CD4-positive, alpha-beta memory T cell (primary cell): Measurements from ENCODE around the gene RPP25L. TPM values are rescaled to one million over a fixed set of nuclear protein-coding genes. Genes with fewer than 3 reads are reported as not detected.

Experiments used
- CTCF ChIA-PET: fragments of 350-600 bp; sonication (Branson Sonifier 250); formaldehyde crosslinking; loops from one replicate; lab custom pipeline; 2021; ENCODE audit warnings: inconsistent platforms; ENCODE audit not compliant: partially characterized antibody; lab: Charles Lee
- POLR2A ChIA-PET: fragments of 350-600 bp; sonication (Branson Sonifier 250); formaldehyde crosslinking; loops from one replicate; lab custom pipeline; 2021; ENCODE audit not compliant: partially characterized antibody; lab: Charles Lee
- DNase-seq, 5 donors: peaks; one replicate each; pipeline versions ENCODE4 v3.0.0 to v3.0.0-alpha.2; 2020 to 2022; ENCODE audit warnings: mixed read lengths in 1 of 5
- H3K27ac ChIP-seq: one replicate; pipeline ENCODE4 v1.7.0; 2013; ENCODE audit warnings: low read depth, low read length
- H3K27me3 ChIP-seq: 2 replicates; pipeline ENCODE4 v1.7.0; 2013; ENCODE audit warnings: mild to moderate bottlenecking, low read length, moderate library complexity; ENCODE audit not compliant: insufficient read depth
- H3K36me3 ChIP-seq: 2 replicates; pipeline ENCODE4 v1.7.0; 2013; ENCODE audit warnings: mild to moderate bottlenecking, low read length, moderate library complexity; ENCODE audit not compliant: insufficient read depth
- H3K4me1 ChIP-seq: 2 replicates; pipeline ENCODE4 v1.7.0; 2013; ENCODE audit warnings: mild to moderate bottlenecking, low read length, moderate library complexity; ENCODE audit not compliant: insufficient read depth
- H3K4me3 ChIP-seq, 2 donors: one replicate each; pipeline ENCODE4 v1.7.0; 2013; ENCODE audit warnings: low read length in 2 of 2, mild to moderate bottlenecking in 1 of 2
- H3K9me3 ChIP-seq, 2 donors: one replicate each; pipeline ENCODE4 v1.7.0; 2013; ENCODE audit warnings: low read length in 2 of 2, control low read depth in 1 of 2; ENCODE audit not compliant: control insufficient read depth in 1 of 2
- H3K27ac Mint-ChIP-seq, 7 donors: one replicate each; pipeline ENCODE4 v1.8.0; 2020 to 2021; ENCODE audit warnings: mixed read lengths in 7 of 7, mild to moderate bottlenecking in 6 of 7, inconsistent platforms in 3 of 7, moderate library complexity in 3 of 7
- H3K27me3 Mint-ChIP-seq, 2 donors: one replicate each; pipeline ENCODE4 v1.8.0; 2020 to 2021; ENCODE audit warnings: mixed read lengths in 2 of 2
- H3K36me3 Mint-ChIP-seq, 2 donors: one replicate each; pipeline ENCODE4 v1.8.0; 2020 to 2021; ENCODE audit warnings: mixed read lengths in 2 of 2, inconsistent platforms in 1 of 2, mild to moderate bottlenecking in 1 of 2
- H3K4me1 Mint-ChIP-seq, 4 donors: one replicate each; pipeline ENCODE4 v1.8.0; 2020 to 2021; ENCODE audit warnings: mixed read lengths in 4 of 4, mild to moderate bottlenecking in 1 of 4
- H3K4me3 Mint-ChIP-seq, 8 donors: one replicate each; pipeline ENCODE4 v1.8.0; 2020 to 2021; ENCODE audit warnings: mixed read lengths in 8 of 8, mild to moderate bottlenecking in 7 of 8, moderate library complexity in 6 of 8, inconsistent platforms in 3 of 8
- H3K9me3 Mint-ChIP-seq, 8 donors: one replicate each; pipeline ENCODE4 v1.8.0; 2020 to 2021; ENCODE audit warnings: mixed read lengths in 8 of 8, mild to moderate bottlenecking in 5 of 8, inconsistent platforms in 3 of 8, moderate library complexity in 1 of 8
- intact Hi-C: fragments of 100-400 bp; cut with micrococcal nuclease; formaldehyde crosslinking; loops from one replicate; pipeline ENCODE4 v1.15.1; 2023
- polyA plus RNA-seq, 2 donors: library from polyadenylated mRNA; unstranded; fragments of 300-500 nt; fragmentation: Illumina TruSeq; gene quantifications; one replicate each; pipeline ENCODE4 v1.2.3, GENCODE V29; 2021
- total RNA-seq, 2 experiments: library from RNA; stranded (reverse); gene quantifications; one replicate each; pipeline ENCODE4 v1.2.3, GENCODE V29; 2021

RPP25L gene
- total and polyA plus RNA-seq, 4 experiments from 2014 or later = 28.5 to 46.5 (median 34.0) TPM

DNA sequence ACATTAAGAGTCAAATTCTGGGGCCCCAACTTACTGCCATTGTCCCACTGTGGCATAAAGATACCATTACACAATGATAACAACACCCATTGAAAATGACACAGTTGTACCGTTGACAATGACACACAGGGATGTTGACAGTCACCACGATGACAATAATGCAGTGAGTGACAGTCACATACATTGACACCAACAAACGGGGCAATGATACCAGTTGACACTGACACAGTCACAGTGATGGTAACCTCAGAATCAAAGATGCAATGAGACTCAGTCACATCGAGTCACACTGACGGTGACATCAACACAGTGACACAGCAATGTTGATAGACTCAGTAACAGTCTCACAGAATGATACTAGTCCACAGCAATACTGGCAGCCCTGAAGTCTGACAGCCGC is 39.3 kb downstream of the RPP25L start:
- Histone ChIP-seq H3K27ac (no peak overlapping the region), H3K4me1 (no peaks in the 10 kb centered on the region), H3K27me3 (no peaks in the 10 kb centered on the region), H3K4me3 (no peak overlapping the region), H3K9me3 (no peaks in the 10 kb centered on the region), H3K36me3 (no peaks in the 10 kb centered on the region)
- CTCF ChIA-PET = no interaction called here
- no peak for DNase-seq
- H3K27me3 Mint-ChIP-seq = peaks cover 28 to 46% of the 10 kb centered on the region in 2 donors
- intact Hi-C loops = no loop called here
- no peak overlapping the region for H3K27ac Mint-ChIP-seq
- peaks cover 2 to 15% (median 7%) of the 10 kb centered on the region in 4 donors for H3K4me1 Mint-ChIP-seq
- H3K4me3 Mint-ChIP-seq = no peak overlapping the region
- no peaks in the 10 kb centered on the region for H3K9me3 Mint-ChIP-seq
- POLR2A ChIA-PET = no interaction called here
- no peaks in the 10 kb centered on the region for H3K36me3 Mint-ChIP-seq

DNA sequence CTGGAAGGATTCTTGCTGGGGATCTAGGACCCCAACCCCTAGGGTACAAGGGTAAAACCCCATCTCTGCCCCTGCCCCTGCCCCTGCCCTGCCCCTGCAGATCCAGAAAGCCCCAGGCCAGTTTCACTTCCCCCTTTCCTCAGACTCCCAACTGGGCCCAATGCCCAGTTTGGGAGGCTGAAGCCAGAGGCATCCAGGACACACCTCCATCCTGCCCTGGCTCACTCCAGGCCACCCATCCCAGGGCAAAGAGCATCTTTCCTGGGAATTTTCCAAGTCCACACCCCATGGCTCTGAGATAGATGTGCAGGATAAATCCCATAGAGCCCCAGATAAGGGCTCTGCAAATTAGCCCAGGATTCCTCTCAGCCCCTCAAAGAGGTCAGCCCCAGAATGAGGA is 39.8 kb downstream of the RPP25L start:
- CTCF ChIA-PET = no interaction called here
- H3K4me1 Mint-ChIP-seq = peaks cover 0 to 10% (median 2%) of the 10 kb centered on the region in 4 donors
- Histone ChIP-seq H3K4me1 (no peaks in the 10 kb centered on the region), H3K27ac (no peak overlapping the region), H3K36me3 (no peaks in the 10 kb centered on the region), H3K27me3 (no peaks in the 10 kb centered on the region), H3K4me3 (no peak overlapping the region), H3K9me3 (no peaks in the 10 kb centered on the region)
- H3K4me3 Mint-ChIP-seq = no peak overlapping the region
- H3K27ac Mint-ChIP-seq = no peak overlapping the region
- H3K9me3 Mint-ChIP-seq = no peaks in the 10 kb centered on the region
- H3K27me3 Mint-ChIP-seq = peaks cover 25 to 44% of the 10 kb centered on the region in 2 donors
- POLR2A ChIA-PET = no interaction called here
- no peak for DNase-seq
- intact Hi-C loops = no loop called here
- no peaks in the 10 kb centered on the region for H3K36me3 Mint-ChIP-seq

DNA sequence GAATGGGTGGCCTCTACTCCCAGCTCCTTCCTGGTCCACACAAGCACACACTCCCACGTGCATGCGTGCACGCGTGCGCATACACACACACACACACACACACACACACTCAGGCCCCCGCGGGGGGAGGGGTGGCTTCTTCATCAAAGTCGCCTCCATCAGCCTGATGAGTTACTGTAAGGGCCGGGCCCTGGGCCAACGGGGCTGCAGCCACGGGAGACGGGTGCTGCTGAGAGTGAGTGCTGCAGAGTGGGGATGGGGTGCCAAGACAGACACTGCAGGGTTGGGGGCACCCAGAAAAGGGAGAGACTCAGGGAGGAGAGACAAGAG is 40.5 kb downstream of the RPP25L start:
- ChIA-PET POLR2A (no interaction called here), CTCF (no interaction called here)
- H3K27ac Mint-ChIP-seq = no peak overlapping the region
- H3K36me3 Mint-ChIP-seq = no peaks in the 10 kb centered on the region
- Histone ChIP-seq H3K27ac (no peak overlapping the region), H3K27me3 (no peaks in the 10 kb centered on the region), H3K4me1 (no peaks in the 10 kb centered on the region), H3K9me3 (no peaks in the 10 kb centered on the region), H3K4me3 (no peak overlapping the region), H3K36me3 (no peaks in the 10 kb centered on the region)
- intact Hi-C loops = no loop called here
- no peak overlapping the region for H3K4me3 Mint-ChIP-seq
- no peak for DNase-seq
- no peaks in the 10 kb centered on the region for H3K9me3 Mint-ChIP-seq
- peaks cover 0 to 7% (median 0%) of the 10 kb centered on the region in 4 donors for H3K4me1 Mint-ChIP-seq
- peaks cover 32 to 48% of the 10 kb centered on the region in 2 donors for H3K27me3 Mint-ChIP-seq

DNA sequence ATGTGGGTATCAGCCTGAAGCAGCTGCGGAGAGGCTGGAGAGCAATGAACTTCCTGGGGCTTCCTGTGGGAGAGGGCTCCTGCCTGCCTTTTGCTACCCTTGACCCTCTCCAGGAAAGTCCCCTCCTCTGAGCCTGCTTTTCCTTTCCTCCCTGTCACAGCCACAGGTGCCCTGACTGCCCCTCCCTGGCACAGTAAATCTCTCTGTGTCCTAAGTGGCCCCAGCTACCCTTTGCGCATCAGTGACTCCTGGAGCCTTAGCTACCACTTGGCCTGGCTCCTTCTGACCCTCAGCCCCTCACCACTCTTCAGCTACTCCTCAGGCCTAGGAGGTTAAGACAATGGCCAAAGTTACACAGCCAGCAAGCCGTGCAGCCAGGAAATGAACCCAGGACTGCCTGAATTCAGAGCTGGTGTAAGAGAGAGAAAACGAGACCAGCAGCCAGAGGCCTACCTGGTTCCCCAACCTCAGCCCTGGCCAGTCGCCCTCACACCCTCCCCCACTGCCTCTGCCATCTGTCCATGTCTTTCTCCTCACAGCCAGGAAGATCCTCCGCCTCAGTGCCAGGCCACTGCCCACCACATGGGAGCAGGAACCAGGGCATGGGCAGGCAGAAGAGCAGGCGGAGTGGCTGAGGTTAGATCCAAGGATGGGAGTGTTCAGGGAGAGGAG is 41.0 kb downstream of the RPP25L start:
- no peaks in the 10 kb centered on the region for H3K36me3 ChIP-seq
- no peaks in the 10 kb centered on the region for H3K9me3 Mint-ChIP-seq
- no peaks in the 10 kb centered on the region for H3K27me3 ChIP-seq
- ChIA-PET POLR2A (no interaction called here), CTCF (interaction anchor here (0.6 kb wide), 1 partner anchor 1333 kb away, joined by 3 read pairs; no protein-coding TSS in a partner anchor)
- DNase-seq = no peak
- no peak overlapping the region for H3K27ac ChIP-seq
- intact Hi-C loops = no loop called here
- peaks cover 0 to 2% (median 0%) of the 10 kb centered on the region in 4 donors for H3K4me1 Mint-ChIP-seq
- no peaks in the 10 kb centered on the region for H3K36me3 Mint-ChIP-seq
- peaks cover 27 to 45% of the 10 kb centered on the region in 2 donors for H3K27me3 Mint-ChIP-seq
- H3K9me3 ChIP-seq = no peaks in the 10 kb centered on the region
- no peaks in the 10 kb centered on the region for H3K4me1 ChIP-seq
- H3K4me3 ChIP-seq = no peak overlapping the region
- no peak overlapping the region for H3K4me3 Mint-ChIP-seq
- H3K27ac Mint-ChIP-seq = no peak overlapping the region

DNA sequence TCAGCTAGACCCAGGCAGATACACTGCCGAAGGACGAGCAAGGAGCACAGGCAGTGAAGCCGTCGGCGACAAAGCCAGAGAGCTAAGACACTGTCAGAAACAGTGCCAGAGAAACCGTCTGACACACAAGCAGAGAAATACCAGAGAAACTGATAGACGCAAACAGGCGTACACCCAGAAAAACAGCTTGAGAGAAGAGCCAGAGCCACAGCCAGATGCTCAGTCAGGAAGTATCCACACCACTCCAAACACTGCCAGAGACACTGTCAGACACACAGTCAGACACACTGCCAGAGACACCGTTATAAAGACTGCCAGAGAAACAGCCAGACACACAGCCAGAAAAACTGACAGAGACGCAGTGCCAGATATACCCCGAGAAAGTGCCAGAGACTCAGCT is 41.5 kb downstream of the RPP25L start:
- Mint-ChIP-seq H3K27ac (no peak overlapping the region), H3K4me1 (no peaks in the 10 kb centered on the region), H3K27me3 (peaks cover 25 to 46% of the 10 kb centered on the region in 2 donors), H3K4me3 (no peak overlapping the region), H3K36me3 (no peaks in the 10 kb centered on the region), H3K9me3 (no peaks in the 10 kb centered on the region)
- no peak for DNase-seq
- no peaks in the 10 kb centered on the region for H3K36me3 ChIP-seq
- intact Hi-C loops = no loop called here
- H3K4me1 ChIP-seq = no peaks in the 10 kb centered on the region
- ChIA-PET CTCF (interaction anchor here (0.6 kb wide), 1 partner anchor 1333 kb away, joined by 3 read pairs; no protein-coding TSS in a partner anchor), POLR2A (no interaction called here)
- H3K27ac ChIP-seq = no peak overlapping the region
- no peak overlapping the region for H3K4me3 ChIP-seq
- H3K9me3 ChIP-seq = no peaks in the 10 kb centered on the region
- H3K27me3 ChIP-seq = no peaks in the 10 kb centered on the region

DNA sequence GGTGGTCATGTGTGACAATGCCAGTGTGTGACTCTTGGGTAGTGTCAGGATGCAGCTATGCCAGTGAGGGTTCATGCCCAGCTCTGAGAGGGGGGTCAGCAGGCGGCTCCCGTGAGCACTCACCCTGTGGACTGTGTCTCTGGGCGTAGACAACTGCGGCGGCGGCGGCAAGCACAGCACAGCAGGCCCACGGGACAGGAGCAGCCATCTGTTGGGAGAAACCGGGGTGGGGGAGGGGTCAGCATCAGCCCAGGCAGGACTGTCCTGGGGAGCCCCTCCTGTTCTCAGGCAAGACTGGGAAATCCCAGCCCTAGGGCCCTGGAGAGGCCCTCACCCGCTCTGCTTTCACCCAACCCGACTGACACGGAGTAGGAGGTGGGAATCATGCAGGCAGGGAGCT is 43.1 kb downstream of the RPP25L start:
- intact Hi-C loops = no loop called here
- H3K27me3 ChIP-seq = no peaks in the 10 kb centered on the region
- Mint-ChIP-seq H3K4me3 (no peak overlapping the region), H3K4me1 (no peaks in the 10 kb centered on the region), H3K27me3 (peaks cover 23 to 46% of the 10 kb centered on the region in 2 donors), H3K27ac (no peak overlapping the region), H3K9me3 (no peaks in the 10 kb centered on the region), H3K36me3 (no peaks in the 10 kb centered on the region)
- no peaks in the 10 kb centered on the region for H3K9me3 ChIP-seq
- DNase-seq = no peak
- POLR2A ChIA-PET = no interaction called here
- CTCF ChIA-PET = no interaction called here
- H3K4me1 ChIP-seq = no peaks in the 10 kb centered on the region
- no peaks in the 10 kb centered on the region for H3K36me3 ChIP-seq
- no peak overlapping the region for H3K4me3 ChIP-seq
- no peak overlapping the region for H3K27ac ChIP-seq

DNA sequence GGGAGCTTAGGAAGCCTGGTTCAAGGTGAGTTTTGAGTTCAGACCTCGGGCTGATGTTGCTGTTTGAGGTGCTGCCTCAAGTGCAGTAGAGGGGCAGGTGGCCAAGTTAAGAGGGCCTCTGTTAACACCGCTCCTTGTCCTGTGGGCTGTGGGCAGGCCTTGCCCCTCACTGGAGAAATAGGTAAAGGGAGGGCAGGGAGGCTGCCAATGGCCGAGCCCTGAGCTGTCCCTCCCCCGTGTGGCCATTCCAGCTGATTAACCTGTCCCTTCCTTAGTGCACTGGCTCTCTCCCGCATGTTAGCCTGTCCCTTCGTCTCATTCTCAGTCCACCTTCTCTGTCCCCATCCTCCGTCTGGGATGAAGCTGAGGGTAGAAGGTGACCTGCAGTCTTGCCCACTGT is 43.8 kb downstream of the RPP25L start:
- no peak overlapping the region for H3K27ac Mint-ChIP-seq
- Histone ChIP-seq H3K9me3 (no peaks in the 10 kb centered on the region), H3K4me3 (no peak overlapping the region), H3K27me3 (no peaks in the 10 kb centered on the region), H3K36me3 (no peaks in the 10 kb centered on the region), H3K4me1 (no peaks in the 10 kb centered on the region), H3K27ac (no peak overlapping the region)
- POLR2A ChIA-PET = no interaction called here
- no peak overlapping the region for H3K4me3 Mint-ChIP-seq
- no peaks in the 10 kb centered on the region for H3K36me3 Mint-ChIP-seq
- H3K4me1 Mint-ChIP-seq = peaks cover 0 to 2% (median 0%) of the 10 kb centered on the region in 4 donors
- no peak for DNase-seq
- H3K27me3 Mint-ChIP-seq = peaks cover 20 to 51% of the 10 kb centered on the region in 2 donors
- CTCF ChIA-PET = no interaction called here
- H3K9me3 Mint-ChIP-seq = peaks cover 0 to under 1% (median 0%) of the 10 kb centered on the region in 8 donors
- intact Hi-C loops = no loop called here
